GM18907 (cell line): ENCODE results near the gene CYP26A1.
A peak's percentile ranks its signal among the peaks of the same experiment; 100 is the strongest.
"Not testable (repeated sequence)": the region's sequence is repeated elsewhere in the genome, so short reads cannot be mapped to it uniquely, and the experiment has no call there.

Experiments used
- ATAC-seq: cut with Tn5 transposase; IDR thresholded peaks from one replicate; pipeline ENCODE4 v1.9.1; 2021; ENCODE audit warnings: mild to moderate bottlenecking, moderate library complexity; ENCODE audit not compliant: unreplicated experiment

The CYP26A1 gene

GRCh38 chr10:93077860-93078337 is 4.2 kb downstream of the CYP26A1 start:
- ATAC-seq = no peak

- no peak for ATAC-seq
These were observed 6.1 kb downstream of the CYP26A1 start for GRCh38 chr10:93079663-93080349.

DNA sequence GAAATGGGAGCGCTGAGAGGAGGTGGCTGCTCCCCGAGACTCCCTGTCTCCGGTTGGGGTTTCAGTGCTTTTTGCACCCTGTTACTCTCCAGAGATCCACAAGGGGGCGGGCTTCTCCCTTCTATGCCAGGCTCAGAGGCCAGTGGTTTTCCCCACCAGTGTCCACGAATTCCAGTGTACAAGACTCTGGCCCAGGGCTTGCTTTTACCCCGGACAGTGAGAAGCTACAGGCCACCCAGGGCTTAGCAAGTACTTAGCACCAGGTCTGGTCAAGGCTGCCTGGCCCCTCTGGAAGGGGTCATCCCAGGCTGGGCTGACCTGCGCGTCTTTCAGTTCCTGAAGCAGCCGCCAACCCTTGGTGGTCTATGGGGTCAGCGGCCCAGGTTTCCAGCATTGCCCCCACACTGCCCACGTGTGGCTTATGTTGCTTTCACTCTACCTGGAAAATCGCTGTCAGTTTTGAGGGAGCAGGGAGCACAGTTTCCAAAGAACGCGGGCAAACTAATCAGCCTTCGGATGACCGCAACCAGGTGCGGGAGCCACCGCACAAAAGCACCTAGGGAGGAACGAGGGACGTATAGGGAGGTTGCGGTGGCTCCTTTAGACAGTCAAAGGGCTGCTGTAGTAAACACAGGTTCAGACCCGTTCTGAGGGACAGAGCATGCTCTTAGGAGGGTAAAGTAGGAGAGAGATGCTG is 6.8 kb downstream of the CYP26A1 start:
- ATAC-seq = no peak

DNA sequence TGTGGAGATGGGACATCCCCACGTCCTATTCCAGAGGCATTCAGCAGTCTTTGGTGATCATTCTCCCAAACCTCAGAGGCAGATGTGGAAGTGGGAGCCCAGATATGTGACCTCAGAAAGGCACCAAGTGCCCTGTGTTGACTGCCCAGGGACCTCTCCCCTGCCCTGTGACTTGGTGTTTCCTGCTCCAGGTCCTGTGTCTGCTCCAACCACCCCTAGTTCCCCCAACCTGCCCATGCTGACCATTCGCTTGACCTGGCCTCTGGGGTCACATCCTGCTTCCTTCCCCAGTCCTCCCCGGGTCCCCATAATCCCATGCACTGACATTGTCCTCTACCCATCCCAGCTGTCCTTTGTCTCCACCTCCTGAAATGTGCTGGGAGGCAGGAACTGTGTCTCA is 7.6 kb downstream of the CYP26A1 start:
- ATAC-seq = no peak

DNA sequence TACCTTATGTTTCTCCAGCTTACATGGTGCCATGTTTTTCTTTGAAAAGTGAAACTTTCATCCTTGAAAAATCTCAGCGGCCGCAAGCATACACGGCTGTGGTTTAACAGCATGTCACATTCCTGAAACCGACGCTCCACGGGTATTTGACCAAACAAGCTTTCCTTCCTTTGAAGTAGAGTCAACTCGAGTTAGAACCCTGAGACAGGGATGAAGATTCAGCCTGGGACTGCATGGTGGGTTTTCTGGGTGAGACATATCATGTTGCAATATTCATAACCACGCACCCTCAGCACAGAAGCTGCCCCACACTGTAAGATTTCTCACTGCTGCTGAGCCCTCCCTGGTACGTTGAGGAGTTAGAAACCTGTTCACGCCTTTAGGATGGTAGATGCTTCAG is 8.1 kb downstream of the CYP26A1 start:
- ATAC-seq = no peak

DNA sequence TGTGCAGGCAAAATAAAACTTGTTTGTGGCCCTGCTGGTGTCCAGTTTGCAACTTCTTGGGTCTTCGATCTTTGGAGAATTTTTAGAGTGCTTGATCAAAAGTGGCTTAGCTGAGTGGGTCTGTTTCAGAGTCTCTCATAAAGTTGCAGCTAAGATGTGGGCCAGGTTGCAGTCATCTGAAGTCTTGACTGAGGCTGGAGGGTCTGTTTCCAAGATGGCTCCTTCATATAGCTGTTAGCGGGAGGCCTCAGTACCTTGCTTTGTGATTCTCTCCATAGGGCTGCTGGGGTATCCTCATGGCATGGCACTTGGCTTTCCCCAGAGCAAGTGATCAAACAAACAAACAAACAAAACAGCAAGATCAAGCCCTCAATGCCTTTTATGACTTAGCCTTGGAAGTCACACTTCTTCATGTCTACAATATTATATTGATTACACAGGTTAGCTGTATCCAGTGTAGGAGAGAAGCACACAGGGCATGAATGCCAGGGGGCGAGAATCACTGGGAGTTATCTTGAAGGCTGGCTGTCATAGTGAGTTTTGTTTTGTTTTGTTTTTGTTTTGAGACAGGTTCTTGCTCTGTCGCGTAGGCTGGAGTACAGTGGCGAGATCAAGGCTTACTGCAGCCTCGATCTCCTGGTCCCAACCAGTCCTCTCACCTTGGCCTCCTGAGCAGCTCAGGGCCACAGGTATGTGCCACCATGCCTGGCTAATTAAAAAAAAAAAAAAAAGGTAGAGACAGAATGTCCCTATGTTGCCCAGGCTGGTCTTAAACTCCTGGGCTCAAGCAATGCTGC is 10.2 kb downstream of the CYP26A1 start:
- no peak for ATAC-seq

DNA sequence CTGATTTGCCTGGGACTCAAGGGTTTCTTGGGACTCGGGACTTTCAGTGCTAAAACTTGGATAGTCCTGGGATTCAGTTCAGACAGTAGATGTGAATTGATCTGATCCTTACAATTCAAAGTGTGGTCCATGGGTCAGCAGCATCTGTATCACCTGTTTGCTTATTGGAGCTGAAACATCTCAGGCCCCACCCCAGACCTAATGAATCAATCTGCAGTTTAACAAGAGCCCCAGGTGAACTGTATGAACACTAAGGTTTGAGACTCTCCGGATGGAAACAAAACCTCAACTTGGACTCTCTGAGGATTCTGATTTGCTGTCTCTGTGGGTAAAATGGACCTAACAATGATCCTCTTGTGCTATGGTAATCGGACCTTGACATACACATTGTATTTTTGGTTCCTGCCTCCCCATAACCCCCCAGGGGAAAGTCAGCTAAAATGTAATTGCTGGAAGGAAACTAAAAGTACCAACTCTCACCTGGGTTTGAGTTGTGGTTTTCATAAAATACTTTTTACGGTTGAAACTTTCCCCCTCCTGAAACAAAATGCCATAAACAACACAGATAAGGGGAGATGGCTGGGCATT is 11.7 kb downstream of the CYP26A1 start:
- no peak for ATAC-seq

DNA sequence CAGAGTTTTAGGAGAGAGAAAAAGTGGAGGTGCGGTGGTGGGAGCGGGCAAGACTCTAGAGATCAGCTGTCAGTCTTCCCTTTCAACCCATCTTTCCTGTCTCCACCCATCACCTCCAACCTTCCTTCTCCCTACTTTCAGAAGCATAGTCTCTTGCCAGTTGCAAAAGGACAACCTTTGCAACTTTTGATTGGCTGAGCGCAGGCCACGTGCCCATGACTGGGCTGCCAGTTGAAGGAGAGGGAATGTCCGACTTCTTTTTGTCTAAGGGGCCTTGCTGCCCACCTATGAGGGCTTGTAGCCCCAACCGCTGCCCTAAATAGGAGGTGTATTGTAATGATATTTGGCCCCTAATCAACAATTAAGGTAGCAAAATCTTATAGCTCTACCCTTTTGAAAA is 12.6 kb downstream of the CYP26A1 start:
- no peak for ATAC-seq

DNA sequence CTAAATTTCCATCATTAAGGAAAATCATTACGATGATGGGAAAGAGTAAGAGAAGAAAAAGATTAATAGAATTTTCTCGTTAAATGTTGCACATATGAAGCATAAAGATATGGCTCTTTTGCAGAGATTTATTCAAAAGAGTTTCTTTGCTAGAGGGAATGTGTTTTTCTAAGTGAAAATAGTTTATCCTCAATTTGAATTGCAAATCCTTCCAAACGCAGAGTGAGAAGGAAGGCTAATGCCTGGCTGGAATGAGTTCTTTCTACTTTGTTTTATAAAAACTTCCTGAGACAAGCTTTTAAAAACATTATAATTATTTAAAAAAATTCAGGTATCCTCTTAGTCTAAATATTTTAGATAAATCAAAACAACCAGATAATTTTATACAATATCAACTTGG is 14.2 kb downstream of the CYP26A1 start:
- no peak for ATAC-seq

GRCh38 chr10:93088466-93088865 is 14.8 kb downstream of the CYP26A1 start:
- ATAC-seq = no peak

DNA sequence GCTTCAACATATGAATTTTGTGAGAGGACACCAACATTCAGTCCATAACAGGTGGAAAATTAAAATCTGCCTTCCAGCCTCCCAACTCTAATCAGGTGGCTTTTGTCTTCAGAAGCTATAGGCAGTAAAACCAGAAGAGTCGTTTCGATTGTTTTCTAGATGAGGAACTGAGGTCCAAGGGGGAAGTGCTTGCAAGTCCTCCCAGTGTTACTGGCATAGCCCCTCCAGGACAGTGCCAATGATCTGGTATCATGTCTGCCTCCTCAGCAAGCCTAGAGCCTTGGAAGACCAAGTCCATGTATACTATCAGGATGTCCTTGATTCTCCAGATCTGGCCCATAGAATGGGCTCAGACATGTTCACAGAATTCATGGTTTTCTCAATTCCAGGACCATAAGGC is 16.9 kb downstream of the CYP26A1 start:
- no peak for ATAC-seq

DNA sequence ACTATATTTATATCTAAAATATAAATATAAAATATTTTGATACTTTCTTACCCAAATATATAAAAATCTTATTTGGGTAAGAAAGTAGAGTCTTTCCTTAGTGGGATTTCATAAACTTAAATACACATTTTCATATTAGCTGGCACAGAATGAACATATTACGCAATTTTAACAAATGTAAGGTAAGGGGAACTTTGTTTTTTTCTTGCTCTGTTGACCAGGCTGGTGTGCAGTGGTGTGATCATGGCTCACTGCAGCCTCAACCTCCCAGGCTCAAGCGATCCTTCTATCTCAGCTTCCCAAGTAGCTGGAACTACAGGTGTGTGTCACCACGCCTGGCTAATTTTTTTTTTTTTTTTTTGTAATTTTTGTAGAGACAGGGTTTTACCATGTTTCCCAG is 18.3 kb downstream of the CYP26A1 start:
- ATAC-seq = no peak

- no peak for ATAC-seq
These were observed 21.5 kb downstream of the CYP26A1 start for GRCh38 chr10:93095225-93095624.

- no peak for ATAC-seq
These were observed 23.2 kb downstream of the CYP26A1 start for GRCh38 chr10:93096901-93097300.

- no peak for ATAC-seq
These were observed 23.7 kb downstream of the CYP26A1 start for GRCh38 chr10:93097386-93097785.

DNA sequence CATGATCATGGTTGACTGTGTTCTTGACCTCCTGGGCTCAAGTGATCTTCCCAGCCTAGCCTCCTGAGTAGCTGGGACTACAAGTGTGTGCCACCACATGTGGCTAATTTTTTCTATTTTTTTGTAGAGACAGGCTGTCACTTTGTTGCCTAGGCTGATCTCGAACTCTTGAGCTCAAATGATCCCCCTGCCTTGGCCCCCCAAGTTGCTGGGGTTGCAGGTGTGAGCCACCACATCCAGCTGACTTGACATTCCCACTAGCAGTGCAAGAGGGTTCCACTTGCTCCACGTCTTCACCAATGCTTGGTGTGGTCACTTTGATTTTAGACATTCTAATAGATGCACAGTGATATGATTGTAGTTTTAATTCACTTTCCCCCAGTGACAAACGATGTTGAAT is 25.1 kb downstream of the CYP26A1 start:
- ATAC-seq = no peak

GRCh38 chr10:93099670-93100069 is 26.0 kb downstream of the CYP26A1 start:
- ATAC-seq = no peak

DNA sequence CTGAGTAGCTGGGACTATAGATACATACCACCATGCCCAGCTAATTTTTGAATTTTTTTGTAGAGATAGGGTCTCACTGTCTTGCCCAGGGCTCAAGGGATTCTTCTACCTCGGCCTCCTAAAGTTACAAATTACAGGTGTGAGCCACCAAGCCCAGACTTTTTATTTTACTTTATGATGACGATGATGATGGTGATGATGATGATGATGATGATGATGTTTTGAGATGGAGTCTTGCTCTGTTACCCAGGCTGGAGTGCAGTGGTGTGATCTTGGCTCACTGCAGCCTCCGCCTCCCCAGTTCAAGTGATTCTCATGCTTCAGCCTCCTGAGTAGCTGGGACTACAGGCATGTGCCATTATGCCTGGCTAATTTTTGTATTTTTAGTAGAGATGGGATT is 27.5 kb downstream of the CYP26A1 start:
- ATAC-seq = not testable (repeated sequence)

GRCh38 chr10:93103953-93104352 is 30.3 kb downstream of the CYP26A1 start:
- no peak for ATAC-seq

- ATAC-seq = no peak
These were observed 33.0 kb downstream of the CYP26A1 start for GRCh38 chr10:93106631-93107072.

DNA sequence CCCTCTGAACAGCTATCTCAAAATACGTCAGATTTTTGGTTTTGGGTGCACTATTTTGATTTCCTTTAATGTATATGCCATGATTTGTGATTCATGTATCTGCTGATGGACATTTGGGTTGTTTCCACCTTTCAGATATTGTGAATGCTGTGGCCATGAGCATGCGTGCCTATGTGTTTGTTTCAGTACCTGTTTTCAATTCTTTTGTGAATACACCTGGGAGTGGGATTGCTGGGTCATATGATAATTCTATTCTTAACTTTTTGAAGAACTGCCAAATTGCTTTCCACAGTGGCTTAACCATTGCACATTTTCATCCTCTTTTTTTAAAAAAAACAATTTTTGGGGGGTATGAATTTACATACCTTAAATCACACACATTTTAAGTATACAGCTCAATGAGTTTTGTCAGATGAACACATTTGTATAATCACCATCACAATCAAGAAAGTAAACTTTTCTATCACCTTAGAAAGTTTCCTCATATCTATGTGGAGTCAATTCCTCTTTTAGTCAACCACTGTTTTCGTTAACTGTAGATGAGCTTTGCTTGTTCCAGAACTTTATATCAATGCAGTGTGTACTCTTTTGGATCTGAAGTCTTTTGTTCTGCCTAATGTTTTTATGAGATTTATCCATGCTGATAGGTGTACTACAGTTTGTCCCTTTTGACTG is 36.9 kb downstream of the CYP26A1 start:
- ATAC-seq = peak; percentile 55
